SK-N-SH treated with all-trans-retinoic acid at 6 μM for 48 hours (cell line): ENCODE measurements around the gene EID2.

Experiments used
- ATAC-seq: fragments of 200-7000 bp; cut with Tn5 transposase; 3 replicates; pipeline ENCODE4 v1.9.1; 2020; ENCODE audit warnings: mild to moderate bottlenecking, moderate library complexity
- ARNTL ChIP-seq: fragments of 450-650 bp; formaldehyde crosslinking; IDR thresholded peaks from 2 replicates; pipeline ENCODE4 v1.5.0; 2020; ENCODE audit warnings: low read depth, mild to moderate bottlenecking, moderate library complexity, borderline replicate concordance
- BACH2 ChIP-seq: fragments of 250-450 bp; sonication (Bioruptor Pico); IDR thresholded peaks from 2 replicates; pipeline ENCODE4 v1.9.0; 2021; ENCODE audit warnings: mild to moderate bottlenecking, borderline replicate concordance
- CSDC2 ChIP-seq: fragments of 250-450 bp; sonication (Bioruptor Pico); IDR thresholded peaks from 2 replicates; pipeline ENCODE4 v1.5.0; 2020; ENCODE audit warnings: mild to moderate bottlenecking, moderate library complexity
- ESRRG ChIP-seq: fragments of 250-450 bp; sonication (Bioruptor Pico); IDR thresholded peaks from 2 replicates; pipeline ENCODE4 v1.6.1; 2021; ENCODE audit warnings: mild to moderate bottlenecking
- GLIS3 ChIP-seq: fragments of 250-450 bp; sonication (Bioruptor Pico); IDR thresholded peaks from 2 replicates; pipeline ENCODE4 v1.5.0; 2020; ENCODE audit warnings: mild to moderate bottlenecking, moderate library complexity
- ISL1 ChIP-seq: fragments of 250-450 bp; sonication (Bioruptor Pico); IDR thresholded peaks from 2 replicates; pipeline ENCODE4 v2.1.2; 2022; ENCODE audit warnings: mild to moderate bottlenecking, moderate library complexity
- OSR1 ChIP-seq: fragments of 250-450 bp; sonication (Bioruptor Pico); IDR thresholded peaks from 2 replicates; pipeline ENCODE4 v1.8.0; 2022; ENCODE audit warnings: moderate library complexity, mild to moderate bottlenecking, inconsistent platforms
- PATZ1 ChIP-seq: fragments of 250-450 bp; sonication (Bioruptor Pico); IDR thresholded peaks from 2 replicates; pipeline ENCODE4 v1.8.0; 2020; ENCODE audit warnings: mild to moderate bottlenecking, moderate library complexity, borderline replicate concordance
- PPARA ChIP-seq: fragments of 250-450 bp; sonication (Bioruptor Pico); IDR thresholded peaks from 2 replicates; pipeline ENCODE4 v1.5.0; 2020; ENCODE audit warnings: mild to moderate bottlenecking, borderline replicate concordance
- RARB ChIP-seq: fragments of 250-450 bp; sonication (Bioruptor Pico); IDR thresholded peaks from 2 replicates; pipeline ENCODE4 v1.8.0; 2021; ENCODE audit warnings: mild to moderate bottlenecking, moderate library complexity
- SNAI2 ChIP-seq: fragments of 250-450 bp; sonication (Bioruptor Pico); IDR thresholded peaks from 2 replicates; pipeline ENCODE4 v1.5.0; 2020; ENCODE audit warnings: mild to moderate bottlenecking, moderate library complexity
- TOX ChIP-seq: fragments of 250-450 bp; sonication (Bioruptor Pico); IDR thresholded peaks from 2 replicates; pipeline ENCODE4 v1.8.0; 2021; ENCODE audit warnings: mild to moderate bottlenecking, moderate library complexity, borderline replicate concordance
- ZC3H10 ChIP-seq: fragments of 250-450 bp; sonication (Bioruptor Pico); IDR thresholded peaks from 2 replicates; pipeline ENCODE4 v1.5.1; 2021; ENCODE audit warnings: mild to moderate bottlenecking, moderate library complexity
- ZFP3 ChIP-seq: fragments of 250-450 bp; sonication (Bioruptor Pico); IDR thresholded peaks from 2 replicates; pipeline ENCODE4 v1.5.0; 2020; ENCODE audit warnings: mild to moderate bottlenecking, moderate library complexity
- ZFP30 ChIP-seq: fragments of 450-650 bp; formaldehyde crosslinking; IDR thresholded peaks from 2 replicates; pipeline ENCODE4 v1.5.0; 2022; ENCODE audit warnings: mild to moderate bottlenecking, moderate library complexity
- ZNF565 ChIP-seq: fragments of 450-650 bp; formaldehyde crosslinking; conservative IDR thresholded peaks from 2 replicates; pipeline ENCODE4 v1.5.0; 2020; ENCODE audit warnings: low read depth, mild to moderate bottlenecking, moderate library complexity
- ZNF70 ChIP-seq: fragments of 450-650 bp; formaldehyde crosslinking; IDR thresholded peaks from 2 replicates; pipeline ENCODE4 v1.5.0; 2020; ENCODE audit warnings: mild to moderate bottlenecking, moderate library complexity
- ZNF8 ChIP-seq: fragments of 450-650 bp; formaldehyde crosslinking; IDR thresholded peaks from 2 replicates; pipeline ENCODE4 v1.5.0; 2020; ENCODE audit warnings: mild to moderate bottlenecking, moderate library complexity
- TF ChIP-seq, protein P1 (sequence below): fragments of 250-450 bp; sonication (Bioruptor Pico); IDR thresholded peaks from 2 replicates; pipeline ENCODE4 v1.5.1; 2020; ENCODE audit warnings: low read depth, mild to moderate bottlenecking, moderate library complexity
- TF ChIP-seq, protein P2 (sequence below): fragments of 250-450 bp; sonication (Bioruptor Pico); IDR thresholded peaks from 2 replicates; pipeline ENCODE4 v1.5.0; 2020; ENCODE audit warnings: mild to moderate bottlenecking, moderate library complexity
- TF ChIP-seq, protein P3 (sequence below): fragments of 250-450 bp; sonication (Bioruptor Pico); IDR thresholded peaks from 2 replicates; pipeline ENCODE4 v1.8.0; 2021; ENCODE audit warnings: low read depth, mild to moderate bottlenecking, moderate library complexity, borderline replicate concordance

EID2 gene

GRCh38 chr19:39554701-39555311 is 14.8 kb upstream of the EID2 start:
- TF ChIP-seq PPARA (CRISPR knock-in tag) (no peak), ZFP3 (CRISPR knock-in tag) (peak; percentile 80), CSDC2 (CRISPR knock-in tag) (no peak)
- no peak for ATAC-seq

DNA sequence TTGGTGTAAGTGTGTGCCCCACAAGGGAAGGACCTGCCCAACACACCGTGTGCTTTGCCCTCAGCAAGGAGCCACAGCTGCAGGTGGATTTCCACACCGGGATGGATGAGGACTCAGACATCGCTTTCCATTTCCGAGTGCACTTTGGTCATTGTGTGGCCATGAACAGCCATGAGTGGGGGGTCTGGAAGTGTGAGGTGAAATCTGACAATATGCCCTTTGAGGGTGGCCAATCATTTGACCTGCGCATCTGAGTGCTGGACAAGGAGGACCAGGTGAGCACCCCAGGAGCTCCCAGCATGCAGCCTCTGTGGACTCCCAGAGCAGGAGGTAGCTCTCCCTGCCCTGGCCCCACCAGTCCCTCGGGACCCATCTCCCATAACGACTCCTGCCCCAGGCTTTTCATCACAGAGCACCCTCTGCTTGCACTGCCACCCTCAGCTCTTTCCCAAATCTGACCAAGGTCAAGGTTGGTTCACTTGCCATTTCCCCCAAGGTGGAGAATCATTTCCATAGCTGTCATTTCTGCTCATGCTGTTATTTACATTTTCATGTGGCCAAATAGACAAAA is 13.2 kb upstream of the EID2 start:
- no peak for ATAC-seq
- TF ChIP-seq ZNF565 (no peak), ZFP30 (CRISPR knock-in tag) (no peak), RARB (CRISPR knock-in tag) (no peak), SNAI2 (CRISPR knock-in tag) (no peak), PATZ1 (CRISPR knock-in tag) (no peak), TOX (CRISPR knock-in tag) (no peak), ZNF8 (CRISPR knock-in tag) (no peak), BACH2 (no peak), ESRRG (CRISPR knock-in tag) (no peak)
- TF ChIP-seq, protein P1, sequence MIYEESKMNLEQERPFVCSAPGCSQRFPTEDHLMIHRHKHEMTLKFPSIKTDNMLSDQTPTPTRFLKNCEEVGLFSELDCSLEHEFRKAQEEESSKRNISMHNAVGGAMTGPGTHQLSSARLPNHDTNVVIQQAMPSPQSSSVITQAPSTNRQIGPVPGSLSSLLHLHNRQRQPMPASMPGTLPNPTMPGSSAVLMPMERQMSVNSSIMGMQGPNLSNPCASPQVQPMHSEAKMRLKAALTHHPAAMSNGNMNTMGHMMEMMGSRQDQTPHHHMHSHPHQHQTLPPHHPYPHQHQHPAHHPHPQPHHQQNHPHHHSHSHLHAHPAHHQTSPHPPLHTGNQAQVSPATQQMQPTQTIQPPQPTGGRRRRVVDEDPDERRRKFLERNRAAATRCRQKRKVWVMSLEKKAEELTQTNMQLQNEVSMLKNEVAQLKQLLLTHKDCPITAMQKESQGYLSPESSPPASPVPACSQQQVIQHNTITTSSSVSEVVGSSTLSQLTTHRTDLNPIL: no peak

- no peak for ATAC-seq
- TF ChIP-seq ZFP30 (CRISPR knock-in tag): no peak
- no peak for TF ChIP-seq PATZ1 (CRISPR knock-in tag)
- TF ChIP-seq, protein P2, sequence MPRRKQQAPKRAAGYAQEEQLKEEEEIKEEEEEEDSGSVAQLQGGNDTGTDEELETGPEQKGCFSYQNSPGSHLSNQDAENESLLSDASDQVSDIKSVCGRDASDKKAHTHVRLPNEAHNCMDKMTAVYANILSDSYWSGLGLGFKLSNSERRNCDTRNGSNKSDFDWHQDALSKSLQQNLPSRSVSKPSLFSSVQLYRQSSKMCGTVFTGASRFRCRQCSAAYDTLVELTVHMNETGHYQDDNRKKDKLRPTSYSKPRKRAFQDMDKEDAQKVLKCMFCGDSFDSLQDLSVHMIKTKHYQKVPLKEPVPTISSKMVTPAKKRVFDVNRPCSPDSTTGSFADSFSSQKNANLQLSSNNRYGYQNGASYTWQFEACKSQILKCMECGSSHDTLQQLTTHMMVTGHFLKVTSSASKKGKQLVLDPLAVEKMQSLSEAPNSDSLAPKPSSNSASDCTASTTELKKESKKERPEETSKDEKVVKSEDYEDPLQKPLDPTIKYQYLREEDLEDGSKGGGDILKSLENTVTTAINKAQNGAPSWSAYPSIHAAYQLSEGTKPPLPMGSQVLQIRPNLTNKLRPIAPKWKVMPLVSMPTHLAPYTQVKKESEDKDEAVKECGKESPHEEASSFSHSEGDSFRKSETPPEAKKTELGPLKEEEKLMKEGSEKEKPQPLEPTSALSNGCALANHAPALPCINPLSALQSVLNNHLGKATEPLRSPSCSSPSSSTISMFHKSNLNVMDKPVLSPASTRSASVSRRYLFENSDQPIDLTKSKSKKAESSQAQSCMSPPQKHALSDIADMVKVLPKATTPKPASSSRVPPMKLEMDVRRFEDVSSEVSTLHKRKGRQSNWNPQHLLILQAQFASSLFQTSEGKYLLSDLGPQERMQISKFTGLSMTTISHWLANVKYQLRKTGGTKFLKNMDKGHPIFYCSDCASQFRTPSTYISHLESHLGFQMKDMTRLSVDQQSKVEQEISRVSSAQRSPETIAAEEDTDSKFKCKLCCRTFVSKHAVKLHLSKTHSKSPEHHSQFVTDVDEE: no peak
- no peak for TF ChIP-seq OSR1 (CRISPR knock-in tag)
- no peak for TF ChIP-seq ISL1 (CRISPR knock-in tag)
- no peak for TF ChIP-seq CSDC2 (CRISPR knock-in tag)
- no peak for TF ChIP-seq ESRRG (CRISPR knock-in tag)
- no peak for TF ChIP-seq ZC3H10 (CRISPR knock-in tag)
- TF ChIP-seq ZFP3 (CRISPR knock-in tag): no peak
These were observed 10.2 kb upstream of the EID2 start for GRCh38 chr19:39550197-39550596.

DNA sequence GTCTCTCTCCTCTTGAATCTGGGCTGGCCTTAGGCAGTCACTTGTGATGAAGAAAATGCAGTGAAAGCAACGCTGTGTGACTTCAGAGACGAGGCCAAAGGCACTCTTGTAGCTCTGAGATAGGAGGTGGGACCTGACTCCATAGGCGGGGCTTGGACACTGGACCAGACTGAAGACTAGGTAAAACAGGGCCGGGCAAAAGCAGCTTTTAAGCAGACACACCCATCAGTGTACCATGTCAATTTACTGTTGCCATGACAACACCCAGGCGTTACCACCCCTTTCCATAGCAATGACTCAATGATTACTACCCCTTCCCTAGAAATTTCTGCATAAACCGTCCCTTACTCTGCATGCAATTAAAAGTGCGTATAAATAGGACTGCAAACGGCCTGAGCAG is 6.6 kb upstream of the EID2 start:
- no peak for ATAC-seq
- TF ChIP-seq RARB (CRISPR knock-in tag) (no peak), CSDC2 (CRISPR knock-in tag) (no peak), TOX (CRISPR knock-in tag) (no peak), ZC3H10 (CRISPR knock-in tag) (no peak), ZFP30 (CRISPR knock-in tag) (no peak), GLIS3 (CRISPR knock-in tag) (no peak), ZNF8 (CRISPR knock-in tag) (no peak)

GRCh38 chr19:39544911-39545310 is 5.0 kb upstream of the EID2 start:
- no peak for TF ChIP-seq ESRRG (CRISPR knock-in tag)
- TF ChIP-seq, protein P3, sequence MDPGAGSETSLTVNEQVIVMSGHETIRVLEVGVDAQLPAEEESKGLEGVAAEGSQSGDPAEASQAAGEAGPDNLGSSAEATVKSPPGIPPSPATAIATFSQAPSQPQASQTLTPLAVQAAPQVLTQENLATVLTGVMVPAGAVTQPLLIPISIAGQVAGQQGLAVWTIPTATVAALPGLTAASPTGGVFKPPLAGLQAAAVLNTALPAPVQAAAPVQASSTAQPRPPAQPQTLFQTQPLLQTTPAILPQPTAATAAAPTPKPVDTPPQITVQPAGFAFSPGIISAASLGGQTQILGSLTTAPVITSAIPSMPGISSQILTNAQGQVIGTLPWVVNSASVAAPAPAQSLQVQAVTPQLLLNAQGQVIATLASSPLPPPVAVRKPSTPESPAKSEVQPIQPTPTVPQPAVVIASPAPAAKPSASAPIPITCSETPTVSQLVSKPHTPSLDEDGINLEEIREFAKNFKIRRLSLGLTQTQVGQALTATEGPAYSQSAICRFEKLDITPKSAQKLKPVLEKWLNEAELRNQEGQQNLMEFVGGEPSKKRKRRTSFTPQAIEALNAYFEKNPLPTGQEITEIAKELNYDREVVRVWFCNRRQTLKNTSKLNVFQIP (CRISPR knock-in tag): no peak
- TF ChIP-seq ARNTL (CRISPR knock-in tag): no peak
- no peak for TF ChIP-seq PPARA (CRISPR knock-in tag)
- TF ChIP-seq OSR1 (CRISPR knock-in tag): no peak
- TF ChIP-seq ZNF70 (CRISPR knock-in tag): no peak
- no peak for TF ChIP-seq ISL1 (CRISPR knock-in tag)
- no peak for TF ChIP-seq ZNF565
- no peak for TF ChIP-seq TOX (CRISPR knock-in tag)
- TF ChIP-seq, protein P2: no peak
- TF ChIP-seq, all 23 proteins: peak for 0
- ATAC-seq: no peak
